Transverse colon (tissue), 4 donors: ENCODE measurements around the gene KRTAP10-6. TPM values are rescaled to one million over a fixed set of nuclear protein-coding genes. Genes with fewer than 3 reads are reported as not detected.

Source experiments
- DNase-seq: peaks from one replicate; pipeline ENCODE4 v3.0.0-alpha.2; 2019
- H3K27ac ChIP-seq, 4 donors: fragments of 200-600 bp; sonication (generic); 2 replicates each; pipeline ENCODE4 v1.5.1; 2016 to 2018; ENCODE audit warnings: inconsistent platforms in 4 of 4
- H3K27me3 ChIP-seq: fragments of 200-600 bp; sonication (generic); 2 replicates; pipeline ENCODE4 v1.5.1; 2017; ENCODE audit warnings: inconsistent platforms
- H3K36me3 ChIP-seq, 4 donors: fragments of 200-600 bp; sonication (generic); 2 replicates each; pipeline ENCODE4 v1.5.1; 2017 to 2019; ENCODE audit warnings: inconsistent platforms in 4 of 4
- H3K4me1 ChIP-seq, 4 donors: fragments of 200-600 bp; sonication (generic); 2 replicates each; pipeline ENCODE4 v1.5.1; 2017 to 2020; ENCODE audit warnings: inconsistent platforms in 4 of 4
- H3K4me3 ChIP-seq, 4 donors: fragments of 200-600 bp; sonication (generic); 1 replicate in 1 of 4; 2 replicates in 3 of 4; pipeline versions ENCODE4 v1.5.1 to v1.6.1; 2017 to 2019; ENCODE audit warnings: inconsistent platforms in 4 of 4
- H3K9me3 ChIP-seq, 2 donors: fragments of 200-600 bp; sonication (generic); 2 replicates each; pipeline ENCODE4 v1.5.1; 2017 to 2019; ENCODE audit warnings: inconsistent platforms in 2 of 2
- EP300 ChIP-seq: sonication (generic); formaldehyde crosslinking; IDR thresholded peaks from one replicate; pipeline ENCODE4 v1.6.1; 2017; ENCODE audit warnings: antibody characterized with exemption, low read depth
- POLR2A ChIP-seq: fragments of 450-650 bp; IDR thresholded peaks from one replicate; pipeline ENCODE4 v1.6.1; 2016; ENCODE audit warnings: antibody characterized with exemption, mild to moderate bottlenecking, moderate library complexity
- POLR2AphosphoS5 ChIP-seq, 3 donors: sonication (generic); formaldehyde crosslinking; IDR thresholded peaks; one replicate each; pipeline ENCODE4 v1.6.1; 2016; ENCODE audit warnings: antibody characterized with exemption in 3 of 3
- WGBS, 2 donors: methylation state at CpG; one replicate each; pipeline ENCODE4 v1.1.5; 2018; ENCODE audit warnings: low coverage in 1 of 2; 5-methylcytosine and 5-hydroxymethylcytosine counted together
- in situ Hi-C, 4 donors: fragments of 200-750 bp; cut with MboI; loops; one replicate each; pipeline versions ENCODE4 v1.15.0 to v1.15.1; 2017; ENCODE audit warnings: low sequenced_read_pairs in 3 of 4, low pct_ligation_motif_present in 1 of 4, low pct_unique_long_range_greater_than_20kb in 1 of 4
- intact Hi-C: fragments of 100-400 bp; cut with DNase I; formaldehyde crosslinking; loops from one replicate; pipeline ENCODE4 v1.15.1; 2023; ENCODE audit warnings: low total_unique reads
- total RNA-seq, 4 donors: library from RNA; depleted of rRNA; stranded (reverse); fragments of >200 nt; gene quantifications; one replicate each; pipeline ENCODE4 v1.1.0, GENCODE V29; 2016
- TF ChIP-seq, protein P1 (sequence below), 5 experiments: fragments of 200-600 bp in 3 of 5; fragments of 450-650 bp in 2 of 5; sonication (generic) in 3 of 5; IDR thresholded peaks; 1 replicate in 2 of 5; 2 replicates in 3 of 5; pipeline ENCODE4 v1.5.1; 2016 to 2017; ENCODE audit warnings: antibody characterized with exemption in 5 of 5, inconsistent platforms in 3 of 5, mild to moderate bottlenecking in 2 of 5, moderate library complexity in 1 of 5

KRTAP10-6 gene
- total RNA-seq, 4 donors from 2014 or later: not detected

DNA sequence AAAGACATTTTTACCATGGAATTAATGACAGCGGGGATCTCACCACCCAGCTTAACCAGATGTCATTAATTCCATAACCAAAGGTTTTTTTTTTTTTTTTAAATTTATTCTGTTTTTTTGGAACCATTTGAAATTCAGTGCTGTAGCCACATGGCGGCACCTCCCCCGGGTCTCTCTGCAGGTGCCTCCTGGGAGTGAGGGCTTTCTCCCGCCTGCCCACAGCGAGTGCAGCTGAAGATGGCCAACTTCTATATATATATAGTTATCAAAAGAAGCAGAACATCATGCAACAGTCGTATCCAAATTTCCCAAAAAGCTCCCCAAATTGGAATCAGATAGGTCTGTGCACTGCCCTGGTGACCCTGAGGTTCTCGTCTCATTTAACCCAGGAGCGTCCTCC lies 23.2 kb upstream of the KRTAP10-6 start:
- no peak for DNase-seq
- intact Hi-C loops: no loop called here
- 79 to 82% methylated on average over 5 to 8 of the region's 8 CpGs for WGBS, 2 donors

DNA sequence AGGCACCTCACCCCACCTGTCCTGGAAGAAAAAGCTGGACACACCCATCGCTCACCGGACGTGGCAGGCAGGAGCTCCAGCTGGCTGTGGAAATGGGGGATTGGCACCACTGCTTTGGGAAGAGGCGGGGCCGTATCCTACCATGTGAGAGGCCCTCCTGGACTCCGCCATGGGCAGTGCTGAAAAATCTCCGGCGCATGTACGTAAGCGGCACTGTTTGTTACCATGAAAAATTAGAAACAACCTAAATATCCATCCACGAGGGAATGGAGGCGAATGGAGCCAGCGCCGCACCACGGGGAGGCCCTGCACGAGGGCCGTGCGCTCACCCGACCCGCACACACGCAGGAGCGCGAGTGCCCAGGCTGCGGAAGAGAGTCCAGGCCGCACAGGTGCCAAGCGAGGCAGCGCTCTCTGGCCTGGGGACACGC lies 22.7 kb upstream of the KRTAP10-6 start:
- 86 to 95% methylated on average over 8 to 28 of the region's 28 CpGs for WGBS, 2 donors
- in situ Hi-C loops: no loop called here
- Histone ChIP-seq H3K36me3 (no peaks in the 10 kb centered on the region), H3K4me3 (no peak overlapping the region), H3K9me3 (peaks cover 5 to 7% of the 10 kb centered on the region in 2 donors), H3K27me3 (no peaks in the 10 kb centered on the region), H3K27ac (no peak overlapping the region), H3K4me1 (peaks cover 0 to 3% (median 0%) of the 10 kb centered on the region in 4 donors)
- intact Hi-C loops: no loop called here
- DNase-seq: no peak
- no peak for TF ChIP-seq POLR2AphosphoS5 (IDR thresholded peaks at IDR 0.05)
- TF ChIP-seq POLR2A: no peak
- TF ChIP-seq EP300: no peak
- TF ChIP-seq, protein P1, sequence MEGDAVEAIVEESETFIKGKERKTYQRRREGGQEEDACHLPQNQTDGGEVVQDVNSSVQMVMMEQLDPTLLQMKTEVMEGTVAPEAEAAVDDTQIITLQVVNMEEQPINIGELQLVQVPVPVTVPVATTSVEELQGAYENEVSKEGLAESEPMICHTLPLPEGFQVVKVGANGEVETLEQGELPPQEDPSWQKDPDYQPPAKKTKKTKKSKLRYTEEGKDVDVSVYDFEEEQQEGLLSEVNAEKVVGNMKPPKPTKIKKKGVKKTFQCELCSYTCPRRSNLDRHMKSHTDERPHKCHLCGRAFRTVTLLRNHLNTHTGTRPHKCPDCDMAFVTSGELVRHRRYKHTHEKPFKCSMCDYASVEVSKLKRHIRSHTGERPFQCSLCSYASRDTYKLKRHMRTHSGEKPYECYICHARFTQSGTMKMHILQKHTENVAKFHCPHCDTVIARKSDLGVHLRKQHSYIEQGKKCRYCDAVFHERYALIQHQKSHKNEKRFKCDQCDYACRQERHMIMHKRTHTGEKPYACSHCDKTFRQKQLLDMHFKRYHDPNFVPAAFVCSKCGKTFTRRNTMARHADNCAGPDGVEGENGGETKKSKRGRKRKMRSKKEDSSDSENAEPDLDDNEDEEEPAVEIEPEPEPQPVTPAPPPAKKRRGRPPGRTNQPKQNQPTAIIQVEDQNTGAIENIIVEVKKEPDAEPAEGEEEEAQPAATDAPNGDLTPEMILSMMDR (IDR thresholded peaks at IDR 0.05): no peak

More for the DNA sequence above, 23.2 kb upstream of the KRTAP10-6 start:
- Histone ChIP-seq H3K4me3 (no peak overlapping the region), H3K36me3 (no peaks in the 10 kb centered on the region), H3K27ac (no peak overlapping the region), H3K27me3 (no peaks in the 10 kb centered on the region), H3K4me1 (peaks cover 0 to 3% (median 0%) of the 10 kb centered on the region in 4 donors), H3K9me3 (peaks cover 4 to 6% of the 10 kb centered on the region in 2 donors)
- TF ChIP-seq, protein P1 (IDR thresholded peaks at IDR 0.05): no peak
- TF ChIP-seq POLR2AphosphoS5 (IDR thresholded peaks at IDR 0.05) (no peak), POLR2A (no peak), EP300 (no peak)
- in situ Hi-C loops: no loop called here

DNA sequence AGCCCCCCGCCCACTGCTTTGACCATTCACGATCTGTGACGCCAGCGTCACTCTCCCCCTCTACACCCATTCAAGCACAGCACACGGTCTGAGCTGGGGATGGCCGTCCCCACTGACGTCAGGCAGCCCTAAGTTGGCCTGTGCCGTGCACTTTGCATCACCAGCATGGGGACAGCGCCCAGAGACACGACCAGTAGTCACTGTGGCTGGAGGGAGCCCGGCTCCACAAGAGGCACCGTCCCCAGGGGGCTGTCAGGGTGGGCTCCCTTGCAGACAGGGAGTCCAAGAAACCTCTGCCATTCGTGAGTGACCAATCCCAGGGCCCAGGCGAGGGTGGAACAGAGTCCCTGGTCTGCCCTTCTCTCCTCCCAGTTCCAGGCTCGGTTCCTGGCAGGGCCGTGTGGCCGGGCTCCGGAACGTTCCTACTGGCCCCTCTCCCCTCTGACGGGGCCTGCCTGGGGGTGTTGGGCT lies 21.9 kb upstream of the KRTAP10-6 start:
- 77% methylated on average over 18 of the region's 20 CpGs; no CpG with 5 or more reads in 1 of the 2 donors for WGBS, 2 donors
- H3K27ac ChIP-seq: no peak overlapping the region
- intact Hi-C loops: no loop called here
- peaks cover 0 to 3% (median 0%) of the 10 kb centered on the region in 4 donors for H3K4me1 ChIP-seq
- in situ Hi-C loops: no loop called here
- H3K4me3 ChIP-seq: no peak overlapping the region
- no peaks in the 10 kb centered on the region for H3K36me3 ChIP-seq
- peaks cover 0 to 10% of the 10 kb centered on the region in 2 donors for H3K9me3 ChIP-seq
- H3K27me3 ChIP-seq: no peaks in the 10 kb centered on the region
- DNase-seq: no peak
- TF ChIP-seq EP300: no peak
- TF ChIP-seq POLR2A: no peak
- TF ChIP-seq POLR2AphosphoS5 (IDR thresholded peaks at IDR 0.05): no peak
- TF ChIP-seq, protein P1 (IDR thresholded peaks at IDR 0.05): no peak

DNA sequence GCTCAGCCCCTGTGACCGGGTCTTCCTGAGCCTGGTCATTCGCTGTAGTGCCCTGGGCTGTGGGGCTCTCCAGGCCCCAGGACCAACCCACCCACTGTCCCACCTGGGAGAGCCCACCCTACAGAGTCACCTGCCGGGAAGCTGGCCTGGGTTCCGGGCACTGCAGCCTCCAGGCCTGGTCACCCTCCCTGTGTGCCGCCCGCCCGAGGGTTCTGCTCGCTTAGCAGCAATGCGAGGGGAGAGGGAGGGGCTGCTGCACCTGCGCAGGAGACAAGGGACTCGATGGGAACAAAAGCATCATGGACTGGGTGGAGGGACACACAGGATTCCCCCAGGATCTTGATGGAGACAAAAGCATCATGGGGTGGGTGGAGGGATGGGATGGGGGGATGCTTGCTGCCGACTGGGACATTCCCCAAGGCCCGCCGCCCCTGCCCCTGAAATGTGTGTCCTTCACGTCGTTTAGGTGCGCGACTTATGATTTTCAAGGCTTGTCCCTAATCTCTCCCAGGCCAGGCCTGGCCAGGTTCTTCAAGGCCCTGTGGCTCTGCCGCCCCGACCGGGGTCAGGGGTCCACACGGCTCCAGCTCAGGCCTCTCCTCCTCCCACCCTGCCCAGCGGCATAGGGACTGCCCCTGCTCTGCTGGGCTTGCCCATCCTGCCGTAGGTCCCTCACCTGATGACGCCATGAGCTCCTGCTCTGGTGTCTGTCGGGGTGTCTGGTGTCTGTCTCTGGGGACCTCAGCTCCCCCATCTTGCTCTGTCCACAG lies 21.3 kb upstream of the KRTAP10-6 start:
- Histone ChIP-seq H3K27ac (no peak overlapping the region), H3K9me3 (peaks cover 0 to 10% of the 10 kb centered on the region in 2 donors), H3K4me1 (peaks cover 0 to under 1% (median 0%) of the 10 kb centered on the region in 4 donors), H3K36me3 (no peaks in the 10 kb centered on the region), H3K27me3 (no peaks in the 10 kb centered on the region), H3K4me3 (no peak overlapping the region)
- TF ChIP-seq POLR2AphosphoS5 (IDR thresholded peaks at IDR 0.05) (no peak), POLR2A (no peak), EP300 (no peak)
- TF ChIP-seq, protein P1 (IDR thresholded peaks at IDR 0.05): no peak
- in situ Hi-C loops (no loop called here), intact Hi-C loops (no loop called here)
- WGBS, 2 donors: 90 to 100% methylated on average over 4 to 26 of the region's 26 CpGs
- DNase-seq: no peak
